Measurements from ENCODE around the gene PRDM10. TPM values are rescaled to one million over a fixed set of nuclear protein-coding genes. Genes with fewer than 3 reads are reported as not detected.

The PRDM10 gene, protein sequence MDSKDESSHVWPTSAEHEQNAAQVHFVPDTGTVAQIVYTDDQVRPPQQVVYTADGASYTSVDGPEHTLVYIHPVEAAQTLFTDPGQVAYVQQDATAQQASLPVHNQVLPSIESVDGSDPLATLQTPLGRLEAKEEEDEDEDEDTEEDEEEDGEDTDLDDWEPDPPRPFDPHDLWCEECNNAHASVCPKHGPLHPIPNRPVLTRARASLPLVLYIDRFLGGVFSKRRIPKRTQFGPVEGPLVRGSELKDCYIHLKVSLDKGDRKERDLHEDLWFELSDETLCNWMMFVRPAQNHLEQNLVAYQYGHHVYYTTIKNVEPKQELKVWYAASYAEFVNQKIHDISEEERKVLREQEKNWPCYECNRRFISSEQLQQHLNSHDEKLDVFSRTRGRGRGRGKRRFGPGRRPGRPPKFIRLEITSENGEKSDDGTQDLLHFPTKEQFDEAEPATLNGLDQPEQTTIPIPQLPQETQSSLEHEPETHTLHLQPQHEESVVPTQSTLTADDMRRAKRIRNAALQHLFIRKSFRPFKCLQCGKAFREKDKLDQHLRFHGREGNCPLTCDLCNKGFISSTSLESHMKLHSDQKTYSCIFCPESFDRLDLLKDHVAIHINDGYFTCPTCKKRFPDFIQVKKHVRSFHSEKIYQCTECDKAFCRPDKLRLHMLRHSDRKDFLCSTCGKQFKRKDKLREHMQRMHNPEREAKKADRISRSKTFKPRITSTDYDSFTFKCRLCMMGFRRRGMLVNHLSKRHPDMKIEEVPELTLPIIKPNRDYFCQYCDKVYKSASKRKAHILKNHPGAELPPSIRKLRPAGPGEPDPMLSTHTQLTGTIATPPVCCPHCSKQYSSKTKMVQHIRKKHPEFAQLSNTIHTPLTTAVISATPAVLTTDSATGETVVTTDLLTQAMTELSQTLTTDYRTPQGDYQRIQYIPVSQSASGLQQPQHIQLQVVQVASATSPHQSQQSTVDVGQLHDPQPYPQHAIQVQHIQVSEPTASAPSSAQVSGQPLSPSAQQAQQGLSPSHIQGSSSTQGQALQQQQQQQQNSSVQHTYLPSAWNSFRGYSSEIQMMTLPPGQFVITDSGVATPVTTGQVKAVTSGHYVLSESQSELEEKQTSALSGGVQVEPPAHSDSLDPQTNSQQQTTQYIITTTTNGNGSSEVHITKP
- total RNA-seq: 17.0 TPM

DNA sequence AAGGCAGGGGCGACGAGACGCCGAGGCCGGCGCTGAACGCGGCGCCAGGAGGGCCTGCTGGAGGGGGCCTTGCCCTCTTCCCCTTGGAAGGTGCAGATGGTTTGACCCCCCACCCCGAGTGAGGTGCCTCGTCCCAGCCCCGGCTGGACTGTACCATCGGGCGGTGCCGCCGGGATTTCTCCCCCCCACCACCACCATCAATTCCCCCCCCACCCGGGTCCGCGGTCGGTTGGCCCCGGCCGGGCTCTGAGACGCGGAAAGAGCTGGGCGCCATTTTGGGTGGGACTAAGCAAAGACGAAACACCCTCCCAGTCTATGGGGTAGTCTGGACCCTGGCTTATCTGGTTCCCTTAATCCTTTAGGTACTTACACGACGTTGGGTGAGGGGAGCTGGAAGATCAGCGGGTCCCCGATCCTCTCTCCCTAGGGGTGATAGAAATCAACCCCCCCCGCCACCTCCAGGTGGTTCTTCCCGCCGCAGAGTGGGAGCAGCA lies at the start of gene PRDM10:
PRDM10 (minus strand) TSS at position 484 of the 494 bp plus-strand sequence. CDS start 41,871 bp downstream, outside the sequence.

DNA sequence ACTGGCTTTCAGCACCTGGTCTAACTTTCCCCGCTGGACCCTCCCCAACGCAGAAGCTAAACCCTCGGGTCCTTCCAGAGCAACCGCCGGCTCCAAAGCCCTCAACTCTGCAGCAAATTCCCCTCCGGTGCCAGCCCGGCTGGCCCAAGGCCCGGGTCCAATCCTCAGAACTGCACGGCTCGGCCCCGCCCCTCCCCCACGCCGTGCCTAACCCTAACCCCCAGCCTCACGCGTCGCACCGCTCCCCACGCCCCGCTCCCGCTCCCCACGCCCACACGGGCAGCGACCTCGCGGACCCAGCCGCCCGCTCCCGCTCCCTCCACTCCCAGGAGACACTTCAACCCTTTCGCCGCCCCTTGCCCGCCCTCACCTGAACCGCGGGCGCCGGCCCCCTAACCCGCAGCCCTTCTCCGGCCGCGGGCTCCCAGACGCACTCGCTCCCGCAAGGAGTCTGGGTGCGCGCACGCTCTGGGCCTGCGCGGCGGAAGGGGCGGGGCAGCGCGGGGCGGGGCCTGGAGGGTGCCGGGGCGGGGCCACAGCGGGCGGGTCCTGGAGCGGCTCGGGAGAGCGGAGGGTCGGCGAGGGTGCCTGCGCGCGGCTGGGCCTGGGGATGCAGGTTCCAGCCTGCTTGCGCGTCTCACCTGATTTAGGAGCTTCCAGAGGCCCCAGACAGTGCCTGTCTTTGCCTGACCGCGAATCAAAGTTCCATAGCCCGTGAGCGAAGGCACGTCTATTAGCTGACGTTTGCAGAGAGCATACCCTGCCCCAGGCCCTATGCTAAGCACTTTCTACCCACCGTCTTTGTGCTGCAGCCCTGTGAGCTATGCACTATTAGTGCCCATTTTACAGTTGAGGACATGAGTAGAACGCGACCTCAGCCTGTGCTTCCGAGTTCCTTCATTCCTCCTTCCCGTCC lies 107.3 kb downstream of the PRDM10 start, which contains the start of gene NFRKB:
NFRKB (minus strand) TSS at position 453 of the 916 bp plus-strand sequence. CDS start 2,729 bp downstream, outside the sequence.

Other genes with a start within 250 kb of the PRDM10 start
- not detected for gene TMEM45B, start 187.0 kb downstream of the PRDM10 start, total RNA-seq
- 63.9 TPM for gene NFRKB, start 107.3 kb downstream of the PRDM10 start, total RNA-seq
- 411 TPM for gene APLP2, start 67.1 kb upstream of the PRDM10 start, total RNA-seq
- gene ST14, start 156.9 kb upstream of the PRDM10 start, total RNA-seq: 3.8 TPM

Measured in camera-type eye (tissue), 1 donor.